HG03457 (cell line): Measurements from ENCODE around the gene ITGB1.
"Not testable (repeated sequence)": the region's sequence is repeated elsewhere in the genome, so short reads cannot be mapped to it uniquely, and the experiment has no call there.

Experiments
- ATAC-seq: cut with Tn5 transposase; IDR thresholded peaks from one replicate; pipeline ENCODE4 v1.9.1; 2021; ENCODE audit warnings: moderate number of reproducible peaks; ENCODE audit not compliant: unreplicated experiment

The ITGB1 gene

DNA sequence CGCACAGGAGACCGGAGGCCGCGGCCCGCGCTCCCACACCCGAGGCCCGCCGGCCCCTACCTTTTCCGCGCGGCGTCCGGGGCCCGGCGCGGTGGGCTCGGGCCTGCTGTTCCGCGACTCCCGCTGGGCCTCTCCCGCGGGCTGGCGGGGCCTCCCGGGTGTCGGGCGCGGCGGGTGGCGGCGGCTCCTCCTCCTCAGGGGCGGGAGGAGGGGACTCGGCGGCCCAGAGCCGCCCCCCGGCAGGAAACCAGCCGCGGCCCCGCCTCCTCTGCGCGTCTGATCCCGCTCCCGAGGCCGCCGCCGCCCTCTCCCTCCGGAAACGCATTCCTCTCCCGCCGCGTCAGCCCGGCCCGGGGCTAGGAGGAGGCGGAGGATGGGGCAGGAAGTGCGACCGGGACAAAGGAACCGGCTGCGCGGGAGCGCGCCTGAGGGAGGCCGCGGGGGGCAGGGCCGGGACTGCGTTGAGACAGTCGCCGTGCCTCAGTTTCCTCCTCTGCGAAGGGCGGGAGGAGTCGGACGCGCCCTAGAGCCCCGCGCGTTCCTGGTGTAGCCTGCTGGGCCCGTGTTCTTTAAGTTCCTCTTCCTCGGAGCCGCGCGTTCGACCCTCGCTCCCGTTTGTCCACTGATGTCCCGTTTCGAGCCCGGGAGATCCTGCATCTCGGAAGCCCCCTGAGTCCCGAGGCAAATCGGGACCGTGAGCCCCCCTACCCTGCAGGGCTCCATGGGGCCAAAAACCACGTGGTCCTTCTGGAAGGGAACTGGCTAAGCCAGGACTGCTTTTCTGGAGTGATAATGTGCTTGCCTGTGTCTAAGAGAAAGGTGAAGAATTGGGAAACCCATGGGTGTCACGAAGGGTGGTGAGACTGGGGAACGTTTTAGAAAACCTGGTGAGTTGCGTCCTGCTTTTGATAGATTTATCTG lies at the start of gene ITGB1:
ITGB1 (minus strand) TSS at position 146 of the 921 bp plus-strand sequence. CDS start 22,672 bp downstream, outside the sequence.
- peak; percentile 57 for ATAC-seq

DNA sequence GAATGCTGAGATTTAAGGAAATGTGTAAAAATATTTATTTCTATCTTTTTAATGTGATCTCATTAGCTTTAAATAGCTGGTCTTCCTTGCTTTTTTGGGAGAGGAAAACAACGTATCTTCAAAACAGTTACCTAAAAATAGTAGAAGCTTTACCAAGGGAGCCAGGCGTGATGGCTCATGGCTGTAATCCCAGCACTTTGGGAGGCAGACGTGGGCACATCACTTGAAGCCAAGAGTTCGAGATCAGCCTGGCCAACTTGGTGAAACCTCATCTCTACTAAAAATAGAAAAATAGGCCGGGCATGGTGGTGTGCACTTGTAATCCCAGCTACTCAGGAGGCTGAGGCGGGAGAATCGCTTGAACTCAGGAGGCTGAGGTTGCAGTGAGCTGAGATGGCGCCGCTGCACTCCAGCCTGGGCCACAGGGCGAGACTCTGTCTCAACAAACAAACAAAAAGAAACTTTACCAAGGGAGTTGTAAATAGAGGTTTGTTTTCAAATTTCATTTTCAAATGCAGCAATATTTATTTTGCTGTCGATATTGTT lies 48.4 kb upstream of the ITGB1 start:
- ATAC-seq: no peak

DNA sequence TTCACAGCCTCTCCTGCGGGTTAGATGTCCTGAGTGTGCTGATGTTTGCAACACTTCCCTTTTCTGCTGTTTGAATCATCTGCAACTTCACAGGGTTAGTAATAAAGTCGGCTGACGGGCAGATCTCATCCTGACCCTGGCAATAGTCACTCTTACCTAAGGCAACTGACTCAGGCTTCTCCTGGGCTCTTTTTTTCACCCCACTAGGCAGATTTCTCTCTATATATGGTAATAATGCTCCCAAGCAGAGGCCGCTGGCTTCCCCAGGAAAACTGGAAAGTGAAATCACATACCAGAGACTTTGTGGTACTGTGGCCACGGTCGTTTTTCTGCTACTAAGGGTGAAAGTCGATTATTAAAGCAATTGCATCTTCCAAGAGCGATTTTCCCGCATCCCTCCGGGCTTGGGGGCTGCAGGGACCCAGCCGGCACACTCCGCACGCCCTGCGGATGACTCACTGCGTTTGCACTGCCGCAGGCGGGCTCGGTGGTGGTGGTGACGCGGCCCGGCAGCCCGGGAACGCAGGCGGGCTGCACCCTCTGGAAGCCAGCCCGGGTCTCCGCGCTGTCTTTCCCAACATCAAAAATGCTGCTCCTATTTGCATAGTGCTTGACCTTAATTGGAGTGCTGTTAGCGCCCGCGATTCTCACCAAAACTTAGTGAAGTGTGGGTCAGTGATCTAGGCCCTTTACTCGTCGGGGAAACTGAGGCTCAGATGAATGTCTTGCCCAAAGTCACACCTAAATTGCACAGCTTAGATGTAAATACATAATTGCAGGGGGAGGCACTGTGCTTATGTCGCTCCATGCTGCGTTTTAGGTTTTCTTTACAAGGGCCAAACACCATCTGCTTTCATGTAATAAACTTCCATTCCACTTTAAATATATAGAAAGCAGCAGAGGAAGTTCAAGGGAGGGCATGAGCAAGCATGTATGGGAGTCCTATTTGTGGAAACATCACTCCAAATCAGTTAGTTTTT lies 47.6 kb upstream of the ITGB1 start:
- ATAC-seq: no peak

DNA sequence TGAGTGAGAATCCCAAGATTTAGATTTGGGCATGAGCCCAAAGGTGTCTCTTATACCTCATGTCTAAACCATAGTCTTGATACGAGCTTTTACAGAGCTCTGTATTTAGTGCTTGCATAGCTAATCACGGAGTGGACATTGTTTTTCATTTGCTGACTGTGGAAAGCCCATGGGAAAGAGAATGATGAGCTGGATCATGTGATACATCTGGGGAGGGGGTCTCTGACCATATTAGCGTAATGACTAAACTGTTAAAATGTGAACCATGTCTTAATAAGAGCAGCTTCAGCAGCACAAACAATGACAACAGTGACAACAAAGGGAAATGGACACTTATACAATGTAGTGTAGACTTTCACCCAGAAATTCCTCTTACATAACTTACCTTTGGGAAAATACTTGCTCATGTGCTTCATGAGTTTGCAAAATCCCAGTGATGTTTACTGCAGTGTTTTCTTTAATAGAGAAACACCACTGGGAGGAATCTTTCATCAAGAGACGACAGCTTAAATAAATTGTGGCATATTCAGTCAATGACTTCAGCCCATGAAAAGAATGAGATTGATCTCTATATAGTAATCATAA lies 44.0 kb upstream of the ITGB1 start:
- ATAC-seq: no peak

DNA sequence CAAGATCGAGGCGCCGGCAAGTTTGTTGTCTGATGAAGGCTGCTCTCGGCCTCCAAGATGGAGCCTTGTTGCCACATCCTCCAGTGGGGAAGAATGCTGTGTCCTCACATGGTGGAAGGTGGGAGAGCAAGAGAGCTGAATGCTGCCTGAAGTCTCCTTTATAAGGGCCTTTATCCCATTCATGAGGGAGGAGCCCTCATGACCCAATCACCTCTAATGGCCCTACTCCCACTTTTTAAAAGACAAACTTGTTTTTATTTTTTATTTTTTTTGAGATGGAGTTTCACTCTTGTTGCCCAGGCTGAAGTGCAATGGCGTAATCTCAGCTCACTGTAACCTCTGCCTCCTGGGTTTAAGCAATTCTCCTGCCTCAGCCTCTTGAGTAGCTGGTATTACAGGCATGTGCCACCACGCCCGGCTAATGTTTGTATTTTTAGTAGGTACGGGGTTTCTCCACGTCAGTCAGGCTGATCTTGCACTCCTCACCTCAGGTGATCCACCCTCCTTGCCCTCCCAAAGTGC lies 40.1 kb upstream of the ITGB1 start:
- not testable (repeated sequence) for ATAC-seq

- ATAC-seq: no peak
Measured at GRCh38 chr10:32995751-32996150, 37.7 kb upstream of the ITGB1 start.

- no peak for ATAC-seq
Measured at GRCh38 chr10:32995066-32995622, 37.1 kb upstream of the ITGB1 start.

GRCh38 chr10:32994632-32995031 lies 36.6 kb upstream of the ITGB1 start:
- ATAC-seq: not testable (repeated sequence)

DNA sequence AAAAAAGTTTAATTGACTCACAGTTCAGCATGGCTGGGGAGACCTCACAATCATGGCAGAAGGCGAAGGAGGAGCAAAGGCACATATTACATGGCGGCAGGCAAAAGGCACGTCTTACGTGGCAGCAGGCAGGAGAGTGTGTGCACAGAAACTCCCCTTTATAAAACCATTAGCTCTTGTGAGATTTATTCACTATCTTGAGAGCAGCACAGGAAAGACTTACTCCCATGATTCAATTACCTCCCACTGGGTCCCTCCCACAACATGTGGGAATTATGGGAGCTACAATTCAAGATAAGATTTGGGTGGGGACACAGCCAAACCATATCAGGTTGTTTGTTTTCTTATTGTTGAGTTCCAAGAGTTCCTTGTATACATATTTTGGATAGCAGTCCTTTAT lies 34.3 kb upstream of the ITGB1 start:
- ATAC-seq: not testable (repeated sequence)

DNA sequence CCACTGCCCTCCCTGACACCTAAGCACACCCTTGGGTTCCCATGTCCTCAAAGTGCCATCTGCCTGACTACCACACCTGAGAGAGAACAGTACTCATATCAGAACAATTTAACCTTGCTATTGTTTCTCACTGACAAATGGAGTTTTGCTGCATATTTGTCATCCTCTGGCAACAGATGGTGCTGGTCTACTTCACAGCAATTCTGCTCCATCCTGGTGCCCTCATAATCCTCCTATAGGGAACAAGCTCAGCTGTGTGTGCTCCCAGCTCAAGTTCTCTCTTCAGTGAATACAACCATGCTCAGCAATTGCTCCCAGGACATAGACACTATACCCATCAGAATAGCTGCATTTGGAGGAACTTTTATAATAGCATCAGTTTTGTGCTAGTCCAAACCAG lies 32.8 kb upstream of the ITGB1 start:
- no peak for ATAC-seq

DNA sequence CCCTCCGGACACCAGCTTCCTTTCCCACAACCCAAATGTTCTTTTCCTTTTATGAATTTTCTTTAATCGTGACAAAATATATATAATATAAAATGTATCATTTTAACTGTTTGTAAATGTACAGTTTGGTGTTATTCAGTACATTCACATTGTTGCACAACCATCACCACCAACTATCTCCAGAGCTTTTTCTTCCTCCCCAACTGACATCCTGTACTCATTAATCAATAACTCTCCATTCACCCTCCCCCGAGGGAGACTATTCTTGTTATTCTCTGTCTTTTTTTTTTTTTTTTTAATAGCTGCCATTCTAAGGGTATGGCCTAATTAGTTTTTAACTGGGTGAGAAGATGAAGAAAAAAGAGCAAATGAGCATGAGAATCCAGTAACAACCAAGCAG lies 30.6 kb upstream of the ITGB1 start:
- ATAC-seq: no peak

GRCh38 chr10:32987172-32987571 lies 29.1 kb upstream of the ITGB1 start:
- no peak for ATAC-seq

DNA sequence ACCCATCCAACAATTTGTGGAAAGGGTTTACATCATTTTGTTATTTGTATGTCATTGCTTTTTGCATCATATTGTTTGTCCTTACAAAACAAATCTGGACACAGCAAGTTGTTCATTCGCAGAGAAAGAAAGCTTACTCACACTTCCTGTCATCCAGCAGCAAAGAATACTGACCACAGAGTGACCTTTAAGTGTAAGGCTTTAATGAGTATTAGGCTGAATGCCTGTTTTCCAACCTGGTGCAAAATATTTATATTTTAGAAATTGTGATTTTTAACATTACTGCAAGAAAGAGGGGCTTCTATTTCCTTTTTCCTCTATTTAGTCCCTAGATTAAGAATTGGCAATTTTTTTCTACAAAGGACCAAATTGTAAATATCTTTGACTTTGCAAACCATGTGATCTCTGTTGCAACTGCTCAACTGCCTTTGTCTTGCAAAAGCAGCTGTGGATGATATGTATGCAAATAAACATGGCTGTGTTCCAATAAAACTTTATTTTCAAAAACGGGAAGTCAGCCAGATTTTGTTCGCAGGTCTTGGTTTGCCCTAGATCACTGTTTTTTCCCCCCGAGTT lies 27.8 kb upstream of the ITGB1 start:
- no peak for ATAC-seq

DNA sequence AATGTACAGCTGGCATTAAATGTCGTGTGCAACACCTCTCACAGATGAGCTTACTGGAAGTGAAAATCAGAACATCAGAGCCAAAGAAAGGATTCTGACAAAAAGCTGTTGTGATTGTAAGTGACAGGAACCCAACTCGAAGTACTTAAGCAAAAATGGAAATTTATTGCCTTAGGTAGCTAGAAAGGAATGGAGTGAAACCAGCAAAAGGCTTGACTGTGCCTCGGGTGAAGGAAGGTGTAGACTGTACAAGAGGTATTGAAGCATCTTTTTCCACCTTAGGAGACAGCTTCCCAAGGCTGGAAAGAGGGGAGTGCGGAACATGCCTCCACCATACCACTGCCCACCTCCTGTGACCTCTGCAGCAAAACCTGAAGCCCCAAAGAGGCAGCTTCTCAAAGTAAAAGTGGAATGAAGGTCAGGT lies 27.3 kb upstream of the ITGB1 start:
- ATAC-seq: no peak

- no peak for ATAC-seq
Measured at GRCh38 chr10:32984003-32984600, 26.1 kb upstream of the ITGB1 start.

DNA sequence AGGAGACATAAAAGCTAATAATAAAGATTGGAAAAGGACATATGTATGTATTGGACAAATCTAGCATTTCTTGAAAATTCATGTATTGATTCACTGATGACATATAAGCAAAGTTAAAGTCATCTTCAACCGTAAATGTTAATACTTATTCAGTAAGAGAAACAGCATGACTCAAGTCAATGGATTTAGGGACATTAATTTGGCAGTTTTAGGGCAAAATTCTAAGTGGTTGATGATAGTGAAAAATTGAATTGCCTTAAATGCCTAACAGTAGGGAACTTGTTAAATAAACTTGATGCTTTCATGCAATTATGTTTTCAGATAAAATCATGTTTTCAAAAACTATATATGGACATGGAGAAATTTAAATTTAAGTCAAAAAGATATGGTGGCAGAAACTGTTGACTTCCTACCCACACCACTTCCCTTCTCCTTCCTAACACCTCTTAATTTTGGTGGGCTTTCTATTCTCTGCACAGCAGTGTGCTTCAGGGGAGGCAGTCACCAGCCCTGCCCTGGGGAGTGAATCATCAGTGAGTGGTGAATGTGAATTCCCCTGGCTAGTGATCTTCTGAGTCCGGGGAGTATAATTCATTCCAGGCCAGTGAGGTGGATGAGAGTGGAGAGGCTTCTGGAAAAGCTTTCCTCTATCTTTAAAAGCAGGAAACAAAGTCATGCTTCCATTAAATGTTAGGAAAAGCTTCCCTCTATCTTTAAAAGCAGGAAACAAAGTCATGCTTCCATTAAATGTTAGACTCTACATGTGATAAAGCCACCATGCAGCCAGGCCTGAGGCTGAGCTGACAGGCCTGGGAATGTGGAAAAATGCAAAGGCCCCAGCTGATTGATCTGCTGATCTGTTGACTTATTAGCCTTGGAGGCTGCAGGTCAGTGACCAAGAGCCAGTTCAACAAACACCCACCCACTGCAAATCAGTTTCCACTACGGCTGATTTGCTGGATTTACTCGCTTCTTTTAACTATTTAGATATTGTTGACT lies 25.2 kb upstream of the ITGB1 start:
- ATAC-seq: no peak

DNA sequence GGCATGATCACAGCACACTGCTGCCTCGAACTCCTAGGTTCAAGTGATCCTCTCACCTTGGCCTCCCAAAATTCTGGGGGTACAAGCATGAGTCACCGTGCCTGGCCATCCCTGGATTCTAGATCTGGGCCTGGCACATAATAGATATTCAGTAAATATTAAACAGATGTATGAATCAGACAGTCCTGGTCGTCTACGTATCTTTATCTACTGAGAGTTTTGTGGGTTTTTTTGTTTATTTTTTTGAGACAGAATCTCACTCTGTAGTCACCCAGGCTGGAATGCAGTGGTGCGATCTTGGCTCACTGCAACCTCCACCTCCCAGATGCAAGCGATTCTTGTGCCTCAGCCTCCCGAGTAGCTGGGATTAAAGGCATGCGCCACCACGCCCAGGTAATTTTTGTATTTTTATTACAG lies 24.3 kb upstream of the ITGB1 start:
- ATAC-seq: no peak

GRCh38 chr10:32981760-32982159 lies 23.7 kb upstream of the ITGB1 start:
- no peak for ATAC-seq
